MM.1S (cell line): ENCODE measurements around the gene PKD1L1.

ENCODE experiments used
- EZH2 ChIP-seq: fragments of 300-600 bp; sonication (generic); optimal IDR thresholded peaks from 2 replicates; pipeline ENCODE3; 2017; ENCODE audit warnings: low read depth, mild to moderate bottlenecking, antibody characterized with exemption, low read length, mixed read lengths
- EZH2phosphoT487 ChIP-seq: fragments of 300-600 bp; sonication (generic); IDR thresholded peaks from 2 replicates; pipeline ENCODE4 v1.6.1; 2018; ENCODE audit warnings: antibody characterized with exemption, low read length
- TF ChIP-seq, protein P1 (sequence below): fragments of 300-600 bp; sonication (generic); IDR thresholded peaks from 2 replicates; pipeline ENCODE4 v1.5.1; 2016; ENCODE audit warnings: antibody characterized with exemption, low read length, mixed read lengths

DNA sequence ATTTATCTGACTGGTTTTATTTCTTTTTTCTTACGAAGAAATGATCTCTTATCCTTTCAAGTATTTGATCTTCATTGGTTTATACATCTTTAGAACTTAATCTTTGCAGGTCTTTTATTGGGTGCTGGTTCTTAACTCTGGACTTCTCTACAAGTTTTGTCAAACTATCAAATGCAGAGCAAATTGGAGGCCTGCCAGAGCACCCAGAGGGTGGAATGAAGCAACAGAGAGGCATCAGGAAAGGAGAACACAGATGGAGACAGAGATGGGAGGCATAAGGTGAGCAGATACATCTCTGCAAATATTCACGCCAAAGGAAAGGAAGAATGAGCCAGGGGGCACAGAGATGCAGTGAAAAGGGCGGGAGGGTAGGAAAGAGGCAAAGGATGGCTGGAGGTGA lies 130.3 kb downstream of the PKD1L1 start:
- TF ChIP-seq, protein P1, sequence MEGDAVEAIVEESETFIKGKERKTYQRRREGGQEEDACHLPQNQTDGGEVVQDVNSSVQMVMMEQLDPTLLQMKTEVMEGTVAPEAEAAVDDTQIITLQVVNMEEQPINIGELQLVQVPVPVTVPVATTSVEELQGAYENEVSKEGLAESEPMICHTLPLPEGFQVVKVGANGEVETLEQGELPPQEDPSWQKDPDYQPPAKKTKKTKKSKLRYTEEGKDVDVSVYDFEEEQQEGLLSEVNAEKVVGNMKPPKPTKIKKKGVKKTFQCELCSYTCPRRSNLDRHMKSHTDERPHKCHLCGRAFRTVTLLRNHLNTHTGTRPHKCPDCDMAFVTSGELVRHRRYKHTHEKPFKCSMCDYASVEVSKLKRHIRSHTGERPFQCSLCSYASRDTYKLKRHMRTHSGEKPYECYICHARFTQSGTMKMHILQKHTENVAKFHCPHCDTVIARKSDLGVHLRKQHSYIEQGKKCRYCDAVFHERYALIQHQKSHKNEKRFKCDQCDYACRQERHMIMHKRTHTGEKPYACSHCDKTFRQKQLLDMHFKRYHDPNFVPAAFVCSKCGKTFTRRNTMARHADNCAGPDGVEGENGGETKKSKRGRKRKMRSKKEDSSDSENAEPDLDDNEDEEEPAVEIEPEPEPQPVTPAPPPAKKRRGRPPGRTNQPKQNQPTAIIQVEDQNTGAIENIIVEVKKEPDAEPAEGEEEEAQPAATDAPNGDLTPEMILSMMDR = no peak
- no peak for TF ChIP-seq EZH2
- no peak for TF ChIP-seq EZH2phosphoT487
